ENCODE results near the gene ANKRD33B. TPM values are rescaled to one million over a fixed set of nuclear protein-coding genes. Genes with fewer than 3 reads are reported as not detected.

The ANKRD33B gene
- total RNA-seq, 6 experiments from 2014 or later = 6.3 to 13.2 (median 11.9) TPM

GRCh38 chr5:10690460-10691440, 126.9 kb downstream of the ANKRD33B start:
- Mint-ChIP-seq H3K4me3 (peak overlapping the region; percentile 47), H3K9me3 (no peaks in the 10 kb centered on the region), H3K27ac (peak overlapping the region; percentile 82), H3K27me3 (ENCODE audit: insufficient read depth) (no peaks in the 10 kb centered on the region; the same call in none of the 2 replicates), H3K4me1 (ENCODE audit: low read depth) (peaks cover 67% of the 10 kb centered on the region), H3K36me3 (ENCODE audit: low read depth) (peaks cover 44% of the 10 kb centered on the region)
- TF ChIP-seq CTCF (IDR thresholded peaks at IDR 0.05) = no peak
- DNase-seq = no peak

- peaks cover 81% of the 10 kb centered on the region for H3K4me1 Mint-ChIP-seq (ENCODE audit: low read depth)
- peaks cover 33% of the 10 kb centered on the region for H3K36me3 Mint-ChIP-seq (ENCODE audit: low read depth)
- TF ChIP-seq CTCF (IDR thresholded peaks at IDR 0.05) = no peak
- no peaks in the 10 kb centered on the region for H3K9me3 Mint-ChIP-seq
- DNase-seq = peak; percentile 66
- peak overlapping the region; percentile 82 for H3K27ac Mint-ChIP-seq
- no peaks in the 10 kb centered on the region; the same call in none of the 2 replicates for H3K27me3 Mint-ChIP-seq (ENCODE audit: insufficient read depth)
- H3K4me3 Mint-ChIP-seq = peak overlapping the region; percentile 71
Measured at GRCh38 chr5:10691826-10692785, 128.2 kb downstream of the ANKRD33B start.

DNA sequence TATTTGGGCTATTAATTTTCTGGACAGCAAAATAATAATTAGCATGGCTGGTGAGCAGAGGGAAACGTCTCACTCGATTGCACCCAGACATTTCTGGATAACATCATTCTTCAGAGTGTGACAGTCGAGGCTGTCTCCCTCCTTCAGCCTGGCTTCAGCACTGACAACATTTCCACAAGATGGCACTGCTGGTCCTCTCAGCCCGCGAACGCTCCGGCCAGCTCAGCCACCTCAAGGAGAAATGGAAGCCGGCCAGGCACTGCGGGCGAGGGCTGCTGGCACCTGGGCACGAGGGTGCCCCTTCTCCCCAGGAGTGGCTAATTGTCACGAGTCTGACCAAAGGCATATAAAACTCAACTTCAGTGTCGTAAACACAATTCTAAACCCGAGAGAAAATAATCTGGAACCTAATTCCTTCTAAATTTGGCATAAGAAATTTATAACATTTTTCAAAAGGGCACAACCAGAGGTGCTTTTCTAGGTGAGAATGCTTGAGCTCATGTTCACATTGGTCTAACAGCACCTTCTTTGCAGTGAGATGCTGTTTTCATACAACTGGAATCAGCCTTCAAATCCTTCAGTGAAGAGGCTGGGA, 131.3 kb downstream of the ANKRD33B start:
- peak overlapping the region; percentile 57 for H3K4me3 Mint-ChIP-seq
- peak overlapping the region; percentile 70 for H3K27ac Mint-ChIP-seq
- peak; percentile 71 for DNase-seq
- TF ChIP-seq CTCF (IDR thresholded peaks at IDR 0.05) = peak; percentile 85
- H3K36me3 Mint-ChIP-seq (ENCODE audit: low read depth) = peaks cover 21% of the 10 kb centered on the region
- peaks cover 3% of the 10 kb centered on the region for H3K27me3 Mint-ChIP-seq (ENCODE audit: insufficient read depth)
- no peaks in the 10 kb centered on the region for H3K9me3 Mint-ChIP-seq
- peaks cover 93% of the 10 kb centered on the region for H3K4me1 Mint-ChIP-seq (ENCODE audit: low read depth)

DNA sequence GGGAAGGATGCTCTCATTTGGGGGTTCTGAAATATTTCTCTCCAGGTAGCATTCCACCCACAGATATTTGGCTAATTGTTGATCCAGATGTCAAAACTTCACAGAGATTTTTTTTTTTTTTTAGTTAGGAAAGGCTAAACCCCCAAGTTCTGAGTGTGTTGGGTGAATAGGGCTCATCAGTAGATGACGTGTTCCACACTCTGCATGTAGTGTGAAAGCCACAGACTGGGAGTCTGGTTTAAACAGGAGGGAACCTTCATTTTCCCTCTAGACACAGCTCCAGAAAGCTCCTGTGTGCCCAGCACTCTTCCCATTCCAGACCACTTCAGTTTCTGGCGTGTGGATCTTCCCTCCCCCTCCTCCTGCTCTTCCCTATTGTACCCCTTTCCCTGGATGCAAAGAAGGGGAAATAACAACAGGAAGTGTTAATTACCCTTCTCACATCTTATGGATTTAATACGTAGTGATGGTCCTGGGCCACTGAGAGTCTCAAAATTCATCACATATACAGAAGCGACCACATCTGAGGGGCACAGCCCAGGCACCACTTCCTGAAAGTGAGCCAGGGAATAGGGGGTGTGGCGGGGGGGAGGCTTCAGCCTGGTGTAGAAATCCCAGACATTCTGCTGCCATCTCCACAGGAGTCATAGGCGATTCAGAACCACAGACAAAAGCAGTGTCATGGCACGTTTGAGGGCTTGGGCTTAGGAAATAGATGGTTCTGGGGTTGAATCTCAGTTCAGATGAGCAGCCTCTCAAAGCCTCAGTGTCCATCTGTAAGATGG, 132.1 kb downstream of the ANKRD33B start:
- TF ChIP-seq CTCF (IDR thresholded peaks at IDR 0.05) = no peak
- H3K36me3 Mint-ChIP-seq (ENCODE audit: low read depth) = peaks cover 13% of the 10 kb centered on the region
- H3K4me3 Mint-ChIP-seq = no peak overlapping the region
- H3K27me3 Mint-ChIP-seq (ENCODE audit: insufficient read depth) = peaks cover 3% of the 10 kb centered on the region
- DNase-seq = peak; percentile 35
- no peaks in the 10 kb centered on the region for H3K9me3 Mint-ChIP-seq
- peak overlapping the region; percentile 84 for H3K27ac Mint-ChIP-seq
- peaks cover 90% of the 10 kb centered on the region for H3K4me1 Mint-ChIP-seq (ENCODE audit: low read depth)

Measured in HFFc6 (cell line).